HepG2 (cell line): ENCODE measurements around the gene JAG1. TPM values are rescaled to one million over a fixed set of nuclear protein-coding genes. Genes with fewer than 3 reads are reported as not detected.
A peak's percentile ranks its signal among the peaks of the same experiment; 100 is the strongest.

Experiments used
- ATRX ChIP-seq: sonication (generic); formaldehyde crosslinking; IDR thresholded peaks from 2 replicates; pipeline ENCODE4 v1.4.0; 2020; ENCODE audit warnings: missing genetic modification reagents, borderline replicate concordance
- EEA1 ChIP-seq: sonication (generic); formaldehyde crosslinking; IDR thresholded peaks from 2 replicates; pipeline ENCODE4 v1.5.1; 2020; ENCODE audit warnings: mild to moderate bottlenecking, missing genetic modification reagents, borderline replicate concordance
- ESRRA ChIP-seq: sonication (generic); formaldehyde crosslinking; IDR thresholded peaks from 2 replicates; pipeline ENCODE4 v1.5.1; 2020; ENCODE audit warnings: mild to moderate bottlenecking, low read depth, missing genetic modification reagents
- ETV6 ChIP-seq: sonication (generic); formaldehyde crosslinking; conservative IDR thresholded peaks from 2 replicates; pipeline ENCODE4 v1.4.0; 2020; ENCODE audit warnings: missing genetic modification reagents
- HMGA1 ChIP-seq: sonication (generic); formaldehyde crosslinking; conservative IDR thresholded peaks from 2 replicates; pipeline ENCODE4 v1.4.0; 2020; ENCODE audit warnings: missing genetic modification reagents
- MTERF4 ChIP-seq: sonication (generic); formaldehyde crosslinking; IDR thresholded peaks from 2 replicates; pipeline ENCODE4 v1.8.0; 2023; ENCODE audit warnings: mild to moderate bottlenecking, missing genetic modification reagents
- PPARG ChIP-seq: conservative IDR thresholded peaks from 2 replicates; pipeline ENCODE4 v1.6.1; 2016; ENCODE audit warnings: missing biosample characterization, missing genetic modification reagents
- SOX6 ChIP-seq, 2 experiments: fragments of 450-650 bp in 1 of 2; sonication (generic) in 1 of 2; formaldehyde crosslinking in 1 of 2; IDR thresholded peaks; 2 replicates each; pipeline versions ENCODE4 v1.4.0 to v1.6.1; 2017 to 2020; ENCODE audit warnings: antibody characterized with exemption in 1 of 2, mild to moderate bottlenecking in 1 of 2, missing genetic modification reagents in 1 of 2
- TCF7L2 ChIP-seq: IDR thresholded peaks from 2 replicates; pipeline ENCODE4 v1.6.1; 2011; ENCODE audit warnings: mild to moderate bottlenecking, low read depth, low read length, moderate library complexity
- ZNF710 ChIP-seq: sonication (generic); formaldehyde crosslinking; IDR thresholded peaks from 2 replicates; pipeline ENCODE4 v1.5.0; 2020; ENCODE audit warnings: mild to moderate bottlenecking, missing genetic modification reagents, borderline replicate concordance
- ZSCAN22 ChIP-seq: sonication (generic); formaldehyde crosslinking; IDR thresholded peaks from 2 replicates; pipeline ENCODE4 v1.4.0; 2020; ENCODE audit warnings: mild to moderate bottlenecking, missing genetic modification reagents
- polyA plus RNA-seq, 8 experiments: library from polyadenylated mRNA; depleted of rRNA in 3 of 8; stranded (reverse) in 7 of 8; unstranded in 1 of 8; fragments of >200 nt; fragmentation: Illumina TruSeq in 4 of 8; extraction: Trizol in 4 of 8; gene quantifications; 2 replicates each; pipeline versions ENCODE4 v1.2.1 to v1.2.3, GENCODE V29; 2011 to 2016; ENCODE audit warnings: low read depth in 4 of 8, missing spikeins in 1 of 8, mixed read lengths in 1 of 8; ENCODE audit not compliant: insufficient read depth in 1 of 8
- total RNA-seq, 5 experiments: library from RNA; depleted of rRNA; stranded (reverse); fragments of >200 nt; fragmentation: Illumina TruSeq; extraction: Trizol; gene quantifications; 2 replicates each; pipeline ENCODE4 v1.2.3, GENCODE V29; 2016; ENCODE audit warnings: low read depth in 1 of 5
- TF ChIP-seq, protein P1 (sequence below): sonication (generic); formaldehyde crosslinking; IDR thresholded peaks from 2 replicates; pipeline ENCODE4 v1.5.1; 2020; ENCODE audit warnings: mild to moderate bottlenecking, missing genetic modification reagents, moderate library complexity
- TF ChIP-seq, protein P2 (sequence below): sonication (generic); formaldehyde crosslinking; IDR thresholded peaks from 2 replicates; pipeline ENCODE4 v1.9.0; 2022; ENCODE audit warnings: missing genetic modification reagents, mild to moderate bottlenecking, borderline replicate concordance
- TF ChIP-seq, protein P3 (sequence below): sonication (generic); formaldehyde crosslinking; IDR thresholded peaks from 2 replicates; pipeline ENCODE4 v1.5.0; 2020; ENCODE audit warnings: missing genetic modification reagents
- TF ChIP-seq, protein P4 (sequence below): sonication (generic); formaldehyde crosslinking; IDR thresholded peaks from 2 replicates; pipeline ENCODE4 v1.8.0; 2022; ENCODE audit warnings: mild to moderate bottlenecking, missing genetic modification reagents
- TF ChIP-seq, protein P5 (sequence below): sonication (generic); formaldehyde crosslinking; IDR thresholded peaks from 2 replicates; pipeline ENCODE4 v1.4.0; 2020; ENCODE audit warnings: missing genetic modification reagents

The JAG1 gene
- total and polyA plus RNA-seq, 2 of the 13 experiments (the other 11 are each of a cell fraction or from before 2014, with no cell fraction given) = 47.1 to 56.3 TPM

GRCh38 chr20:10674684-10675449 is 1.1 kb upstream of the JAG1 start (continued):
- TF ChIP-seq, protein P1, sequence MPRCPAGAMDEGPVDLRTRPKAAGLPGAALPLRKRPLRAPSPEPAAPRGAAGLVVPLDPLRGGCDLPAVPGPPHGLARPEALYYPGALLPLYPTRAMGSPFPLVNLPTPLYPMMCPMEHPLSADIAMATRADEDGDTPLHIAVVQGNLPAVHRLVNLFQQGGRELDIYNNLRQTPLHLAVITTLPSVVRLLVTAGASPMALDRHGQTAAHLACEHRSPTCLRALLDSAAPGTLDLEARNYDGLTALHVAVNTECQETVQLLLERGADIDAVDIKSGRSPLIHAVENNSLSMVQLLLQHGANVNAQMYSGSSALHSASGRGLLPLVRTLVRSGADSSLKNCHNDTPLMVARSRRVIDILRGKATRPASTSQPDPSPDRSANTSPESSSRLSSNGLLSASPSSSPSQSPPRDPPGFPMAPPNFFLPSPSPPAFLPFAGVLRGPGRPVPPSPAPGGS (CRISPR knock-in tag) = peak; percentile 42; the same call in 1 of the 2 replicates
- TF ChIP-seq ATRX (CRISPR knock-in tag) (no peak), ESRRA (CRISPR knock-in tag) (no peak), ZNF710 (CRISPR knock-in tag) (0 out of 2 replicates have a peak, but pooled peaks have one; percentile 10), ZSCAN22 (CRISPR knock-in tag) (0 out of 2 replicates have a peak, but pooled peaks have one; percentile 14), PPARG (CRISPR knock-in tag) (0 out of 2 replicates have a peak, but pooled peaks have one; percentile 1), HMGA1 (no peak), TCF7L2 (no peak), MTERF4 (0 out of 2 replicates have a peak, but pooled peaks have one; percentile 21), ETV6 (CRISPR knock-in tag) (peak; percentile 14; the same call in 1 of the 2 replicates), EEA1 (CRISPR knock-in tag) (peak; percentile 41; the same call in 1 of the 2 replicates), SOX6 (IDR thresholded peaks at IDR 0.05) (no peak), SOX6 (CRISPR knock-in tag; IDR thresholded peaks at IDR 0.05) (peak; percentile 79)
- TF ChIP-seq, protein P2, sequence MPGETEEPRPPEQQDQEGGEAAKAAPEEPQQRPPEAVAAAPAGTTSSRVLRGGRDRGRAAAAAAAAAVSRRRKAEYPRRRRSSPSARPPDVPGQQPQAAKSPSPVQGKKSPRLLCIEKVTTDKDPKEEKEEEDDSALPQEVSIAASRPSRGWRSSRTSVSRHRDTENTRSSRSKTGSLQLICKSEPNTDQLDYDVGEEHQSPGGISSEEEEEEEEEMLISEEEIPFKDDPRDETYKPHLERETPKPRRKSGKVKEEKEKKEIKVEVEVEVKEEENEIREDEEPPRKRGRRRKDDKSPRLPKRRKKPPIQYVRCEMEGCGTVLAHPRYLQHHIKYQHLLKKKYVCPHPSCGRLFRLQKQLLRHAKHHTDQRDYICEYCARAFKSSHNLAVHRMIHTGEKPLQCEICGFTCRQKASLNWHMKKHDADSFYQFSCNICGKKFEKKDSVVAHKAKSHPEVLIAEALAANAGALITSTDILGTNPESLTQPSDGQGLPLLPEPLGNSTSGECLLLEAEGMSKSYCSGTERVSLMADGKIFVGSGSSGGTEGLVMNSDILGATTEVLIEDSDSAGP (CRISPR knock-in tag) = peak; percentile 79; the same call in 1 of the 2 replicates
- TF ChIP-seq, protein P3, sequence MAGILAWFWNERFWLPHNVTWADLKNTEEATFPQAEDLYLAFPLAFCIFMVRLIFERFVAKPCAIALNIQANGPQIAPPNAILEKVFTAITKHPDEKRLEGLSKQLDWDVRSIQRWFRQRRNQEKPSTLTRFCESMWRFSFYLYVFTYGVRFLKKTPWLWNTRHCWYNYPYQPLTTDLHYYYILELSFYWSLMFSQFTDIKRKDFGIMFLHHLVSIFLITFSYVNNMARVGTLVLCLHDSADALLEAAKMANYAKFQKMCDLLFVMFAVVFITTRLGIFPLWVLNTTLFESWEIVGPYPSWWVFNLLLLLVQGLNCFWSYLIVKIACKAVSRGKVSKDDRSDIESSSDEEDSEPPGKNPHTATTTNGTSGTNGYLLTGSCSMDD (CRISPR knock-in tag) = no peak
- TF ChIP-seq, protein P4, sequence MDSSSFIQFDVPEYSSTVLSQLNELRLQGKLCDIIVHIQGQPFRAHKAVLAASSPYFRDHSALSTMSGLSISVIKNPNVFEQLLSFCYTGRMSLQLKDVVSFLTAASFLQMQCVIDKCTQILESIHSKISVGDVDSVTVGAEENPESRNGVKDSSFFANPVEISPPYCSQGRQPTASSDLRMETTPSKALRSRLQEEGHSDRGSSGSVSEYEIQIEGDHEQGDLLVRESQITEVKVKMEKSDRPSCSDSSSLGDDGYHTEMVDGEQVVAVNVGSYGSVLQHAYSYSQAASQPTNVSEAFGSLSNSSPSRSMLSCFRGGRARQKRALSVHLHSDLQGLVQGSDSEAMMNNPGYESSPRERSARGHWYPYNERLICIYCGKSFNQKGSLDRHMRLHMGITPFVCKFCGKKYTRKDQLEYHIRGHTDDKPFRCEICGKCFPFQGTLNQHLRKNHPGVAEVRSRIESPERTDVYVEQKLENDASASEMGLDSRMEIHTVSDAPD (CRISPR knock-in tag) = no peak; the same call in 1 of the 2 replicates
- TF ChIP-seq, protein P5, sequence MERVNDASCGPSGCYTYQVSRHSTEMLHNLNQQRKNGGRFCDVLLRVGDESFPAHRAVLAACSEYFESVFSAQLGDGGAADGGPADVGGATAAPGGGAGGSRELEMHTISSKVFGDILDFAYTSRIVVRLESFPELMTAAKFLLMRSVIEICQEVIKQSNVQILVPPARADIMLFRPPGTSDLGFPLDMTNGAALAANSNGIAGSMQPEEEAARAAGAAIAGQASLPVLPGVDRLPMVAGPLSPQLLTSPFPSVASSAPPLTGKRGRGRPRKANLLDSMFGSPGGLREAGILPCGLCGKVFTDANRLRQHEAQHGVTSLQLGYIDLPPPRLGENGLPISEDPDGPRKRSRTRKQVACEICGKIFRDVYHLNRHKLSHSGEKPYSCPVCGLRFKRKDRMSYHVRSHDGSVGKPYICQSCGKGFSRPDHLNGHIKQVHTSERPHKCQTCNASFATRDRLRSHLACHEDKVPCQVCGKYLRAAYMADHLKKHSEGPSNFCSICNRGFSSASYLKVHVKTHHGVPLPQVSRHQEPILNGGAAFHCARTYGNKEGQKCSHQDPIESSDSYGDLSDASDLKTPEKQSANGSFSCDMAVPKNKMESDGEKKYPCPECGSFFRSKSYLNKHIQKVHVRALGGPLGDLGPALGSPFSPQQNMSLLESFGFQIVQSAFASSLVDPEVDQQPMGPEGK (CRISPR knock-in tag) = peak; percentile 91
